Measurements from ENCODE around the gene SLC5A9.

The SLC5A9 gene

GRCh38 chr1:48214820-48215219 lies 7.7 kb upstream of the SLC5A9 start:
- no peak for DNase-seq

GRCh38 chr1:48215222-48215621 lies 7.3 kb upstream of the SLC5A9 start:
- DNase-seq = peak in 2 of 3 donors; percentile 15 to 39

GRCh38 chr1:48215889-48216288 lies 6.6 kb upstream of the SLC5A9 start:
- DNase-seq = no peak

GRCh38 chr1:48216313-48216712 lies 6.2 kb upstream of the SLC5A9 start:
- no peak for DNase-seq

- no peak for DNase-seq
Measured at GRCh38 chr1:48216941-48217340, 5.6 kb upstream of the SLC5A9 start.

- DNase-seq = no peak
Measured at GRCh38 chr1:48217856-48218255, 4.7 kb upstream of the SLC5A9 start.

GRCh38 chr1:48219803-48220202 lies 2.7 kb upstream of the SLC5A9 start:
- DNase-seq = no peak

GRCh38 chr1:48221122-48221521 lies 1.4 kb upstream of the SLC5A9 start:
- DNase-seq = no peak

GRCh38 chr1:48221657-48222056 lies 859 bp upstream of the SLC5A9 start:
- no peak for DNase-seq

GRCh38 chr1:48223366-48224240 lies 1.1 kb downstream of the SLC5A9 start:
- no peak for DNase-seq

GRCh38 chr1:48224791-48225190 lies 2.3 kb downstream of the SLC5A9 start:
- DNase-seq = no peak

- no peak for DNase-seq
Measured at GRCh38 chr1:48225579-48225978, 3.1 kb downstream of the SLC5A9 start.

GRCh38 chr1:48227165-48228013 lies 4.9 kb downstream of the SLC5A9 start:
- peak; percentile 13 to 29 (median 21) for DNase-seq

- DNase-seq = no peak
Measured at GRCh38 chr1:48228156-48228555, 5.6 kb downstream of the SLC5A9 start.

- peak; percentile 29 to 59 (median 40) for DNase-seq
Measured at GRCh38 chr1:48229317-48229716, 6.8 kb downstream of the SLC5A9 start.

GRCh38 chr1:48230236-48230635 lies 7.7 kb downstream of the SLC5A9 start:
- DNase-seq = no peak

- no peak for DNase-seq
Measured at GRCh38 chr1:48232722-48233121, 10.2 kb downstream of the SLC5A9 start.

- no peak for DNase-seq
Measured at GRCh38 chr1:48233666-48234485, 11.4 kb downstream of the SLC5A9 start.

- DNase-seq = no peak
Measured at GRCh38 chr1:48235652-48236051, 13.1 kb downstream of the SLC5A9 start.

GRCh38 chr1:48236716-48237470 lies 14.4 kb downstream of the SLC5A9 start:
- DNase-seq = peak; percentile 35 to 62 (median 51)

- peak in 2 of 3 donors; percentile 18 for DNase-seq
Measured at GRCh38 chr1:48242141-48242736, 19.7 kb downstream of the SLC5A9 start.

- peak; percentile 83 to 91 (median 90) for DNase-seq
Measured at GRCh38 chr1:48245106-48245505, 22.6 kb downstream of the SLC5A9 start.

Measured in suppressor macrophage treated with lipopolysaccharide for 1 hour (primary cell).